H1 (cell line): Measurements from ENCODE around the gene ARHGEF4. TPM values are rescaled to one million over a fixed set of nuclear protein-coding genes. Genes with fewer than 3 reads are reported as not detected.

ENCODE experiments used
- ATF3 ChIP-seq: IDR thresholded peaks from 2 replicates; pipeline ENCODE4 v1.6.1; 2011; ENCODE audit warnings: low read depth, mild to moderate bottlenecking, low read length; ENCODE audit not compliant: insufficient read depth
- BRCA1 ChIP-seq: IDR thresholded peaks from 2 replicates; pipeline ENCODE4 v1.6.1; 2012; ENCODE audit warnings: low read depth, low read length, improper control_type of control experiment
- CREB1 ChIP-seq: IDR thresholded peaks from 2 replicates; pipeline ENCODE4 v1.6.1; 2012; ENCODE audit warnings: inconsistent platforms
- CTBP2 ChIP-seq: IDR thresholded peaks from 2 replicates; pipeline ENCODE4 v1.7.0; 2011; ENCODE audit warnings: borderline replicate concordance, mild to moderate bottlenecking, moderate library complexity, mixed read lengths, low read length; ENCODE audit not compliant: insufficient read depth, insufficient read length
- SIX5 ChIP-seq: IDR thresholded peaks from 2 replicates; pipeline ENCODE4 v1.6.1; 2011; ENCODE audit warnings: mild to moderate bottlenecking, low read depth, low read length
- TCF12 ChIP-seq: IDR thresholded peaks from 2 replicates; pipeline ENCODE4 v1.6.1; 2011; ENCODE audit warnings: low read depth, mild to moderate bottlenecking, low read length
- TEAD4 ChIP-seq: IDR thresholded peaks from 2 replicates; pipeline ENCODE4 v1.6.1; 2012; ENCODE audit warnings: low read depth, low read length, inconsistent platforms, mixed read lengths
- ZNF274 ChIP-seq: IDR thresholded peaks from 2 replicates; pipeline ENCODE4 v1.7.0; 2012; ENCODE audit warnings: low read length, borderline replicate concordance; ENCODE audit errors: extremely low read depth
- polyA plus RNA-seq, 7 experiments: library from polyadenylated mRNA; depleted of rRNA in 3 of 7; stranded (reverse) in 5 of 7; unstranded in 2 of 7; fragments of >200 nt in 5 of 7; fragments of 200-250 nt in 2 of 7; gene quantifications; 1 replicate in 5 of 7; 2 replicates in 1 of 7; 4 replicates in 1 of 7; pipeline versions ENCODE4 v1.2.1 to v1.2.3, GENCODE V29; 2011 to 2013; ENCODE audit warnings: missing spikeins in 2 of 7, mixed read lengths in 2 of 7
- total RNA-seq: library from RNA; stranded (reverse); fragmentation: NEBNext Ultra II Directional; extraction: Animal tissue kit (Norgen Biotek cat#: 25700); gene quantifications from 2 replicates; pipeline ENCODE4 v1.2.1, GENCODE V29; 2021

ARHGEF4 gene
- total and polyA plus RNA-seq, 2 of the 8 experiments (the other 6 are each of a cell fraction or from before 2014, with no cell fraction given): 10.6 to 14.6 TPM

GRCh38 chr2:130846686-130847375, 10.1 kb downstream of the ARHGEF4 start (continued):
- TF ChIP-seq TCF12 (no peak), ATF3 (no peak), CREB1 (no peak), ZNF274 (no peak), CTBP2 (no peak), SIX5 (no peak), TEAD4 (no peak), BRCA1 (no peak)
